Activated B cell treated with CpG ODN at 0.5 μM for 24 hours (primary cell): Measurements from ENCODE around the gene B4GALNT1. TPM values are rescaled to one million over a fixed set of nuclear protein-coding genes. Genes with fewer than 3 reads are reported as not detected.
"Not testable (repeated sequence)": the region's sequence is repeated elsewhere in the genome, so short reads cannot be mapped to it uniquely, and the experiment has no call there.

Source experiments
- ATAC-seq: fragments of 200-7000 bp; cut with Tn5 transposase; one replicate; pipeline ENCODE4 v1.10.0; 2021; ENCODE audit warnings: low read depth, mild to moderate bottlenecking, moderate library complexity
- CTCF ChIA-PET: fragments of 350-600 bp; sonication (Branson Sonifier 250); formaldehyde crosslinking; loops from one replicate; lab custom pipeline; 2021; ENCODE audit warnings: antibody characterized with exemption; lab: Charles Lee
- POLR2A ChIA-PET: fragments of 350-600 bp; sonication (Branson Sonifier 250); formaldehyde crosslinking; loops from one replicate; lab custom pipeline; 2021; ENCODE audit warnings: antibody characterized with exemption; lab: Charles Lee
- DNase-seq: peaks from one replicate; pipeline ENCODE4 v3.0.0; 2022
- H3K27ac Mint-ChIP-seq: one replicate; pipeline ENCODE4 v1.8.0; 2020; ENCODE audit warnings: mixed read lengths
- H3K27me3 Mint-ChIP-seq: one replicate; pipeline ENCODE4 v1.8.0; 2021; ENCODE audit warnings: mixed read lengths
- H3K36me3 Mint-ChIP-seq: one replicate; pipeline ENCODE4 v1.8.0; 2021; ENCODE audit warnings: low read depth, mixed read lengths
- H3K4me1 Mint-ChIP-seq: one replicate; pipeline ENCODE4 v1.8.0; 2021; ENCODE audit warnings: mixed read lengths
- H3K4me3 Mint-ChIP-seq: one replicate; pipeline ENCODE4 v1.8.0; 2020; ENCODE audit warnings: mild to moderate bottlenecking, mixed read lengths
- H3K9me3 Mint-ChIP-seq: one replicate; pipeline ENCODE4 v1.8.0; 2020; ENCODE audit warnings: mixed read lengths
- CTCF ChIP-seq: fragments of 200-600 bp; IDR thresholded peaks from one replicate; pipeline ENCODE4 v1.8.0; 2022; ENCODE audit warnings: antibody characterized with exemption, mild to moderate bottlenecking
- intact Hi-C: fragments of 100-400 bp; cut with micrococcal nuclease; formaldehyde crosslinking; loops from one replicate; pipeline ENCODE4 v1.15.1; 2024
- total RNA-seq: library from RNA; stranded (reverse); gene quantifications from 2 replicates; pipeline ENCODE4 v1.2.3, GENCODE V29; 2022

The B4GALNT1 gene
- total RNA-seq = 0.31 and 0.51 TPM in 2 replicates

- peaks cover 45% of the 10 kb centered on the region for H3K27me3 Mint-ChIP-seq
- CTCF ChIA-PET = interaction anchor here (0.9 to 3.4 kb wide), 5 partner anchors 10 to 174 kb away, joined by 3 to 28 read pairs (median 5); no protein-coding TSS in a partner anchor
- H3K27ac Mint-ChIP-seq = no peak within 1 kb of the TSS
- peaks cover 9% of the 10 kb centered on the region for H3K4me1 Mint-ChIP-seq
- intact Hi-C loops = loop anchor here (1.0 to 5.0 kb wide), 6 partner anchors 12 to 174 kb away; partner anchors contain the start of genes GLI1 and OS9
- peak; percentile 27 for TF ChIP-seq CTCF
- H3K36me3 Mint-ChIP-seq = no peaks in the 10 kb centered on the region
- ATAC-seq (peak; percentile 94), DNase-seq (peak; percentile 75)
- no peaks in the 10 kb centered on the region for H3K9me3 Mint-ChIP-seq
- peak within 1 kb of the TSS; percentile 73 for H3K4me3 Mint-ChIP-seq
- POLR2A ChIA-PET = interaction anchor here (0.7 kb wide), 1 partner anchor 12 kb away, joined by 6 read pairs; no protein-coding TSS in a partner anchor
Observed at GRCh38 chr12:57632958-57633840, at the start of gene B4GALNT1. Gene B4GALNT1, minus strand, starts transcription at chr12:57633201. Its CDS starts 1,069 bp downstream, at chr12:57632132.

GRCh38 chr12:57679697-57680096, 46.7 kb upstream of the B4GALNT1 start:
- DNase-seq (no peak), ATAC-seq (no peak)
- Mint-ChIP-seq H3K36me3 (no peaks in the 10 kb centered on the region), H3K27ac (no peak overlapping the region), H3K4me3 (no peak overlapping the region), H3K27me3 (peaks cover 18% of the 10 kb centered on the region), H3K4me1 (no peaks in the 10 kb centered on the region), H3K9me3 (peaks cover 2% of the 10 kb centered on the region)
- ChIA-PET CTCF (no interaction called here), POLR2A (no interaction called here)
- intact Hi-C loops = no loop called here
- no peak for TF ChIP-seq CTCF

DNA sequence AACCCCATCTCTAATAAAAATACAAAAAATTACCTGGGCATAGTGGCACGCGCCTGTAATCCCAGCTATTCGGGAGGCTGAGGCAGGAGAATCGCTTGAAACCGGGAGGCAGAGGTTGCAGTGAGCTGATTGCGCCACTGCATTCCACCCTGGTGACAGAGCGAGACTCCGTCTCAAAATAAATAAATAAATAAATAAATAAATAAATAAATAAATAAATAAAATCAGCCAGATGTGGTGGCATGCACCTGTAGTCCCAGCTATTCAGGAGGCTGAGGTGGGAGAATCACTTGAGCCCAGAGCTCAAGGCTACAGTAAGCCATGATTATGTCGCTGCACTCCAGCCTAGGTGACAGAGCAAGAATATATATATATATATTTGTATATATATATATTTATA, 44.9 kb upstream of the B4GALNT1 start:
- intact Hi-C loops, H3K4me1 Mint-ChIP-seq, POLR2A ChIA-PET, H3K27ac Mint-ChIP-seq, H3K4me3 Mint-ChIP-seq, DNase-seq, H3K27me3 Mint-ChIP-seq, H3K9me3 Mint-ChIP-seq, H3K36me3 Mint-ChIP-seq, CTCF ChIA-PET, ATAC-seq: not testable (repeated sequence)

DNA sequence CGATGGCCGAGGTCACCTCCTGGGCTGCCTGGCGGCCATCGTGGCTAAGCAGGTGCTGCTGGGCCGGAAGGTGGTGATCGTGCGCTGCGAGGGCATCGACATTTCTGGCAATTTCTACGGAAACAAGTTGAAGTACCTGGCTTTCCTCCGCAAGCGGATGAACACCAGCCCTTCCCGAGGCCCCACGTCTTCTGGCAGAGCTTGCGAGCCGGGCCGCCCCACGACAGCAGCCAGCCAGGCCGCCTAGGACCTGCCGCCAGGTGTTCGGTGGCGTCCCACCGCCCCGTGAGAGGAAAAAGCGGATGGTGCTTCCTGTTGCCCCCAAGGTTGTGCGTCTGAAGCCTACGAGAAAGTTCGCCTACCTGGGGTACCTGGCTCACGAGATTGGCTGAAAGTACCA, 41.7 kb upstream of the B4GALNT1 start:
- Mint-ChIP-seq H3K27me3 (peaks cover 14% of the 10 kb centered on the region), H3K4me3 (no peak overlapping the region), H3K27ac (no peak overlapping the region), H3K4me1 (no peaks in the 10 kb centered on the region), H3K9me3 (no peaks in the 10 kb centered on the region), H3K36me3 (no peaks in the 10 kb centered on the region)
- no peak for ATAC-seq
- intact Hi-C loops = no loop called here
- CTCF ChIA-PET = no interaction called here
- no peak for DNase-seq
- POLR2A ChIA-PET = no interaction called here
- no peak for TF ChIP-seq CTCF

DNA sequence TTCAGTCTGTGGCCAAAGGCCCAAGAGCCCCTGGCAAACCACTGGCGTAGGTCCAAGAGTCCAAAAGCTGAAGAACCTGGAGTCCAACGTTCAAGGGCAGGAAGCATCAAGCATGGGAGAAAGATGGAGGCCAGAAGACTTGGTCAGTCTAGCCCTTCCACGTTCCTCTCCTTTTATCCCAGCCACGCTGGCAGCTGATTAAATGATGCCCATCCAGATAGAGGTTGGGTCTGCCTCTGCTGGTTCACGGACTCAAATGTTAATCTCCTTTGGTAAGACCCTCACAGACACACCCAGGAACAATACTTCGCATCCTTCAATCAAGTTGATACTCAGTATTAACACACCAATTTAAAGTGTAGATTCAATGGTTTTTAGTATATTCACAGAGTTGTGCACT, 39.8 kb upstream of the B4GALNT1 start:
- CTCF ChIA-PET = no interaction called here

DNA sequence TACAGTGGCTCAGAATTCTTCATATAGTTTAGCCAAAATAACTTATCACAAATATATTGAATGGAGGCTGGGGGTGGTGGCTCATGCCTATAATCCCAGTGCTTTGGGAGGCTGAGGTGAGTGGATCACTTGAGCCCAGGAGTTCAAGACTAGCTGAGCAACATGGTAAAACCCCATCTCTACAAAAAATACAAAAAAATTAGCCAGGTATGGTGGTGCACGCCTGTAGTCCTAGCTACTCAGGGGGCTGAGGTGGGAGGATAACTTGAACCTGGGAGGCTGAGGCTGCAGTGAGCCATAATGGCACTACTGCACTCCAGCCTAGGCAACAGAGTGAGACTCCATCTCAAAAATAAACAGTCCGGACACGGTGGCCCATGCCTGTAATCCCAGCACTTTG, 38.8 kb upstream of the B4GALNT1 start:
- H3K27ac Mint-ChIP-seq, H3K36me3 Mint-ChIP-seq, CTCF ChIA-PET, H3K4me1 Mint-ChIP-seq, DNase-seq, POLR2A ChIA-PET, ATAC-seq, H3K4me3 Mint-ChIP-seq, intact Hi-C loops, H3K9me3 Mint-ChIP-seq: not testable (repeated sequence)
- H3K27me3 Mint-ChIP-seq = peaks cover 14% of the 10 kb centered on the region

More for the DNA sequence above, 39.8 kb upstream of the B4GALNT1 start:
- no peak overlapping the region for H3K4me3 Mint-ChIP-seq
- POLR2A ChIA-PET = no interaction called here
- no peaks in the 10 kb centered on the region for H3K4me1 Mint-ChIP-seq
- intact Hi-C loops = no loop called here
- H3K27me3 Mint-ChIP-seq = peaks cover 14% of the 10 kb centered on the region
- no peaks in the 10 kb centered on the region for H3K36me3 Mint-ChIP-seq
- ATAC-seq (no peak), DNase-seq (no peak)
- no peak overlapping the region for H3K27ac Mint-ChIP-seq
- TF ChIP-seq CTCF = no peak
- H3K9me3 Mint-ChIP-seq = no peaks in the 10 kb centered on the region

DNA sequence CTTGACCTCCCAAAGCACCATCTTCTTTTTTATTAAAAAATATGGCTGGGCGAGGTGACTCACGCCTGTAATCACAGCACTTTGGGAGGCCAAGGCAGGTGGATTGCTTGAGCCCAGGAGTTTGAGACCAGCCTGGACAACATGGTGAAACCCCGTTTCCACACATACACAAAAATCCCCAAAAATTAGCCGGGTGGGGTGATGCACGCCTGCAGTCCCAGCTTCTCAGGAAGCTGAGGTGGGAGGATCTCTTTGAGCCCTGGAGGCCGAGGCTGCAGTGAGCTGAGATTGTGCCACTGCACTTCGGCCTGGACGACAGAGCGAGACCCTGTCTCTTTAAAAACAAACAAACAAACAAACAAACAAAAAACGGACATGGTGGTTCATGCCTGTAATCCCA, 36.7 kb upstream of the B4GALNT1 start:
- H3K4me3 Mint-ChIP-seq, DNase-seq, H3K9me3 Mint-ChIP-seq, CTCF ChIA-PET, H3K27ac Mint-ChIP-seq, H3K4me1 Mint-ChIP-seq, POLR2A ChIA-PET, intact Hi-C loops, H3K36me3 Mint-ChIP-seq, H3K27me3 Mint-ChIP-seq, ATAC-seq: not testable (repeated sequence)
